Neuronal stem cell (in vitro differentiated cells): ENCODE results near the gene PGA3.
"Not testable (repeated sequence)": the region's sequence is repeated elsewhere in the genome, so short reads cannot be mapped to it uniquely, and the experiment has no call there.

Source experiments
- DNase-seq: peaks from one replicate; pipeline ENCODE4 v3.0.0-alpha.2; 2013; ENCODE audit warnings: low spot score
- H2AFZ ChIP-seq: one replicate; pipeline ENCODE4 v1.6.1; 2013; ENCODE audit warnings: mild to moderate bottlenecking, low read length, inconsistent platforms
- H2AK5ac ChIP-seq: 2 replicates; pipeline ENCODE4 v1.6.1; 2013; ENCODE audit warnings: low read depth, mild to moderate bottlenecking, inconsistent platforms, low read length, moderate library complexity, mixed read lengths
- H2BK120ac ChIP-seq: 2 replicates; pipeline ENCODE4 v1.6.1; 2013; ENCODE audit warnings: low read depth, mild to moderate bottlenecking, inconsistent platforms, low read length, moderate library complexity, mixed read lengths
- H2BK12ac ChIP-seq: one replicate; pipeline ENCODE4 v1.6.1; 2013; ENCODE audit warnings: low read length, inconsistent platforms
- H2BK15ac ChIP-seq: 2 replicates; pipeline ENCODE4 v1.6.1; 2013; ENCODE audit warnings: mild to moderate bottlenecking, low read length, inconsistent platforms, mixed read lengths
- H2BK5ac ChIP-seq: one replicate; pipeline ENCODE4 v1.6.1; 2013; ENCODE audit warnings: inconsistent platforms, mild to moderate bottlenecking, low read length, moderate library complexity
- H3K14ac ChIP-seq: one replicate; pipeline ENCODE4 v1.6.1; 2013; ENCODE audit warnings: low read length, inconsistent platforms
- H3K18ac ChIP-seq: 2 replicates; pipeline ENCODE4 v1.6.1; 2013; ENCODE audit warnings: low read length, inconsistent platforms
- H3K23ac ChIP-seq: 2 replicates; pipeline ENCODE4 v1.6.1; 2013; ENCODE audit warnings: low read depth, mild to moderate bottlenecking, mixed read lengths, low read length, inconsistent platforms; ENCODE audit not compliant: poor library complexity
- H3K27ac ChIP-seq: replicated peaks from 3 replicates; pipeline ENCODE4 v1.5.1; 2013; ENCODE audit warnings: low read length, inconsistent platforms
- H3K27me3 ChIP-seq, 3 experiments: 2 replicates each; pipeline ENCODE4 v1.6.1; 2013; ENCODE audit warnings: low read length in 3 of 3, mild to moderate bottlenecking in 2 of 3, inconsistent platforms in 1 of 3, low read depth in 1 of 3, mixed read lengths in 1 of 3, moderate library complexity in 1 of 3; ENCODE audit not compliant: control insufficient read depth in 3 of 3, insufficient read depth in 3 of 3
- H3K36me3 ChIP-seq, 2 donors: replicated peaks in 1 of 2; 2 replicates each; pipeline ENCODE4 v1.6.1; 2013; ENCODE audit warnings: low read length in 2 of 2; ENCODE audit not compliant: control insufficient read depth in 2 of 2, insufficient read depth in 2 of 2
- H3K4ac ChIP-seq: 2 replicates; pipeline ENCODE4 v1.6.1; 2013; ENCODE audit warnings: inconsistent platforms, mild to moderate bottlenecking, low read length, moderate library complexity
- H3K4me1 ChIP-seq, 2 donors: 1 replicate in 1 of 2; 2 replicates in 1 of 2; pipeline ENCODE4 v1.6.1; 2013; ENCODE audit warnings: low read length in 2 of 2, low read depth in 1 of 2; ENCODE audit not compliant: control insufficient read depth in 2 of 2, insufficient read depth in 1 of 2
- H3K4me2 ChIP-seq: one replicate; pipeline ENCODE4 v1.6.1; 2013; ENCODE audit warnings: mild to moderate bottlenecking, low read length, inconsistent platforms; ENCODE audit not compliant: insufficient read depth, poor library complexity, severe bottlenecking
- H3K4me3 ChIP-seq, 2 donors: 2 replicates each; pipeline ENCODE4 v1.5.1; 2013; ENCODE audit warnings: low read length in 2 of 2, mild to moderate bottlenecking in 2 of 2, inconsistent platforms in 1 of 2, moderate library complexity in 1 of 2
- H3K79me1 ChIP-seq: one replicate; pipeline ENCODE4 v1.6.1; 2013; ENCODE audit warnings: low read depth, mild to moderate bottlenecking, inconsistent platforms, low read length, moderate library complexity
- H3K9ac ChIP-seq: one replicate; pipeline ENCODE4 v1.6.1; 2013; ENCODE audit warnings: mild to moderate bottlenecking, low read depth, low read length, inconsistent platforms; ENCODE audit not compliant: poor library complexity
- H3K9me3 ChIP-seq, 2 donors: replicated peaks in 1 of 2; 2 replicates each; pipeline versions ENCODE3 to v1.6.1; 2013; ENCODE audit warnings: low read length in 2 of 2, mild to moderate bottlenecking in 2 of 2, inconsistent platforms in 1 of 2, low read depth in 1 of 2, mixed read lengths in 1 of 2, moderate library complexity in 1 of 2; ENCODE audit not compliant: control insufficient read depth in 2 of 2, insufficient read depth in 1 of 2
- H4K8ac ChIP-seq: one replicate; pipeline ENCODE4 v1.6.1; 2013; ENCODE audit warnings: low read depth, mild to moderate bottlenecking, inconsistent platforms, low read length, moderate library complexity
- H4K91ac ChIP-seq: one replicate; pipeline ENCODE4 v1.6.1; 2013; ENCODE audit warnings: low read length, low read depth, mild to moderate bottlenecking, inconsistent platforms; ENCODE audit not compliant: poor library complexity
- WGBS, 2 donors: extraction: QIAGEN DNeasy Blood & Tissue Kit; methylation state at CpG; one replicate each; pipeline ENCODE4 v1.1.7; 2013; ENCODE audit warnings: missing lambda C conversion rate in 2 of 2, mixed read lengths in 1 of 2; ENCODE audit not compliant: insufficient read length in 2 of 2, insufficient replicate concordance in 1 of 2; ENCODE audit errors: extremely low coverage in 2 of 2; 5-methylcytosine and 5-hydroxymethylcytosine counted together

The PGA3 gene

GRCh38 chr11:61248071-61248470 is 44.8 kb downstream of the PGA3 start:
- DNase-seq, H3K4me2 ChIP-seq, H4K91ac ChIP-seq, H2BK15ac ChIP-seq, H3K23ac ChIP-seq, H4K8ac ChIP-seq, H3K36me3 ChIP-seq, H2BK120ac ChIP-seq, H3K18ac ChIP-seq, H3K9ac ChIP-seq, H3K4me1 ChIP-seq, H2AFZ ChIP-seq, H3K79me1 ChIP-seq, H2AK5ac ChIP-seq, H3K27ac ChIP-seq, H3K27me3 ChIP-seq, H2BK5ac ChIP-seq, H3K4me3 ChIP-seq, H3K14ac ChIP-seq, H3K9me3 ChIP-seq, H3K4ac ChIP-seq: not testable (repeated sequence)
- no CpG with 5 or more reads among the region's 9 CpGs for WGBS, 2 donors
- peak overlapping the region; percentile 58 for H2BK12ac ChIP-seq

DNA sequence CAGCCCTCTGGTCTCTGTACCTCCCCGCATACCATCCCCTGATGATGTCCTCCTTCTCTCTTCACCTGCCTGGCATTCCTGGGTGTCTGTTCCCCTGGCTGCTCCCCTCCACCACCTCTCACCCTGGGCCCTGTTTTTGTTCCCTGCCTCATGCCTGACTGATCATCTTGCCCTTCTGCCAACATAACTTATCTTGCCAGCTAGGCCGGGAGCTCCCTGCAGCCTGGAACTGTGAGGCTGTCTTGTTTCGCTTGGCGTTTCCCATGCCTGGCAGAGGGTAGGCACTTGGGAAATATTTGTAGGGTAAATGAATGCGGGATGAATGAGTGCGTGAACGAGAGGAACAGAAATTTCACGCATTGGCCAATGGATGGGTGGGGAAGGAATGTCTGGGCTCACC is 45.9 kb downstream of the PGA3 start:
- not testable (repeated sequence) for H3K4me1 ChIP-seq, H4K91ac ChIP-seq, H2AK5ac ChIP-seq, H3K27ac ChIP-seq, H3K27me3 ChIP-seq, H3K4me2 ChIP-seq, H3K9me3 ChIP-seq, H2BK120ac ChIP-seq, H3K4ac ChIP-seq, DNase-seq, H3K9ac ChIP-seq, H3K23ac ChIP-seq, H2BK15ac ChIP-seq, H3K79me1 ChIP-seq, H3K14ac ChIP-seq, H3K18ac ChIP-seq, H3K36me3 ChIP-seq, H2AFZ ChIP-seq, H2BK12ac ChIP-seq, H3K4me3 ChIP-seq, H2BK5ac ChIP-seq, H4K8ac ChIP-seq
- WGBS, 2 donors = 100% methylated on average over 4 of the region's 8 CpGs; no CpG with 5 or more reads in 1 of the 2 donors

DNA sequence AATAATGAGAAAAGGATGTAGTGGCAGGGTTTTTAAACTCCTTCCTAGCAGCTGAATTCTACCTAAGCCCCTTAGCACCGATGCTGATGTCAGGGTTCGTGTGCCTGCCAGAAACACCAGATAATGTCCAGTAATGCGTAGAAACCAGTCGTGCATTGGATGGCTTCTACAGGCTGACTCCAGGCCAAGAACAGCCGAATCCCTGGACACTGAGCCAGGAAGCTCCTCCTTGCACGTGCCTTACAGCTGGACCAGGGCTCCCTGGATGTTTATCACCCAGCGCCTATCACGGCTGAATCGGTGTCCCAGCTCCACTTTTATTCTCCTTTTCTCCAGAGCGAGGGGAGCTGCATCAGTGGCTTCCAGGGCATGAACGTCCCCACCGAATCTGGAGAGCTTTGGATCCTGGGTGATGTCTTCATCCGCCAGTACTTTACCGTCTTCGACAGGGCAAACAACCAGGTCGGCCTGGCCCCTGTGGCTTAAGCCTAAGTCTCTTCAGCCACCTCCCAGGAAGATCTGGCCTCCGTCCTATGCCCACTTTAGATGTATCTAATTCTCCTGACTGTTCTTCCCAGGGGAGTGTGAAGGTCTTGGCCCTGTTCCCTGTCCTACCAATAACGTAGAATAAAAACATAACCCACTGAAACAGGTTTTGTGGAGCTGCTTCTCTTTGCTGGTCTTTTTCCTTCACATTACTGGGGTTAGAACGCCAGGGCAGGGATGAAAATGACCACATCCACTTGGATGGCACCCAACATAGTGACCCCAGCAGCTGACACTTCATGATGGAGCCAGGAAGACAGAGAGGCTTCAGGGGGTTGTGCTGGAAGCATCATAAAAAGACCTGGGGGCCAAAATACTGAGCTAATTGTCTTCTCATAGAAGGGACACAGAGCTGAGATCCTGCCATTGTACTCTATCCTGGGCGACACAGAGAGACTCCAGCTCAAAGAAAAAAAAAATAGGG is 47.8 kb downstream of the PGA3 start:
- H3K14ac ChIP-seq, H3K36me3 ChIP-seq, H4K91ac ChIP-seq, H2BK5ac ChIP-seq, DNase-seq, H2BK12ac ChIP-seq, H3K9ac ChIP-seq, H3K27ac ChIP-seq, H3K23ac ChIP-seq, H3K4ac ChIP-seq, H3K4me3 ChIP-seq, H2AFZ ChIP-seq, H3K27me3 ChIP-seq, H4K8ac ChIP-seq, H3K4me2 ChIP-seq, H2BK120ac ChIP-seq, H2BK15ac ChIP-seq, H3K9me3 ChIP-seq, H3K18ac ChIP-seq, H2AK5ac ChIP-seq, H3K79me1 ChIP-seq, H3K4me1 ChIP-seq: not testable (repeated sequence)
- WGBS, 2 donors = no CpG with 5 or more reads among the region's 20 CpGs

DNA sequence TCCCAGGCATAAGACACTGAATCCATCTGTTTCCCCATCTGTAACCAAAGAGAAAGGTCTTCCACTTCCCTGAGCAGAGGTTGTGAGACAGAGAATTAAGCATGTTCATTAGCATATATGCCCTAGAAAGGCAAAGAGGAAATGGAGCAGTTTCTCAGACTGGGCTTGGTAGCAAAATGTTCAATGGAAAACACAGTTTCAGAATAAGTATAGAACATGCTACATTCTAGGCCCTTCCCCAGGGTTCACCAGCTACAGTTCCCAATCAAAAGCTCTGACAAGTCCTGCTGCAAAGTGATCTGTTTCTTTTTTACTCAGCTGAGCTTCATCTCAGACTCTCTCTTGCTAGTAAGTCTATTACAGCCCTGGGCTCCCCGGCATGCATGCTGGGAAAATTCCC is 49.0 kb downstream of the PGA3 start:
- not testable (repeated sequence) for H3K4ac ChIP-seq, H2BK5ac ChIP-seq, H4K91ac ChIP-seq, H3K27ac ChIP-seq, H3K14ac ChIP-seq, H4K8ac ChIP-seq, H2AK5ac ChIP-seq, H2BK120ac ChIP-seq, H3K4me1 ChIP-seq, H3K9ac ChIP-seq, H3K9me3 ChIP-seq, H3K27me3 ChIP-seq, H3K23ac ChIP-seq, H3K36me3 ChIP-seq, H2BK15ac ChIP-seq, H3K18ac ChIP-seq, H3K4me2 ChIP-seq, H3K79me1 ChIP-seq, H2BK12ac ChIP-seq, H3K4me3 ChIP-seq, DNase-seq, H2AFZ ChIP-seq
- WGBS, 2 donors = no CpG with 5 or more reads among the region's 1 CpG
